Suprapubic skin (tissue), 3 donors: ENCODE results near the gene TMEFF2.

Source experiments
- POLR2A ChIP-seq, 2 donors: fragments of 450-650 bp; IDR thresholded peaks; one replicate each; pipeline ENCODE4 v1.6.1; 2017; ENCODE audit warnings: antibody characterized with exemption in 2 of 2, mild to moderate bottlenecking in 2 of 2, moderate library complexity in 2 of 2
- TF ChIP-seq, protein P1 (sequence below), 2 donors: fragments of 200-600 bp in 1 of 2; fragments of 450-650 bp in 1 of 2; sonication (generic) in 1 of 2; IDR thresholded peaks; one replicate each; pipeline ENCODE4 v1.5.1; 2016 to 2019; ENCODE audit warnings: antibody characterized with exemption in 2 of 2, mild to moderate bottlenecking in 1 of 2, moderate library complexity in 1 of 2

DNA sequence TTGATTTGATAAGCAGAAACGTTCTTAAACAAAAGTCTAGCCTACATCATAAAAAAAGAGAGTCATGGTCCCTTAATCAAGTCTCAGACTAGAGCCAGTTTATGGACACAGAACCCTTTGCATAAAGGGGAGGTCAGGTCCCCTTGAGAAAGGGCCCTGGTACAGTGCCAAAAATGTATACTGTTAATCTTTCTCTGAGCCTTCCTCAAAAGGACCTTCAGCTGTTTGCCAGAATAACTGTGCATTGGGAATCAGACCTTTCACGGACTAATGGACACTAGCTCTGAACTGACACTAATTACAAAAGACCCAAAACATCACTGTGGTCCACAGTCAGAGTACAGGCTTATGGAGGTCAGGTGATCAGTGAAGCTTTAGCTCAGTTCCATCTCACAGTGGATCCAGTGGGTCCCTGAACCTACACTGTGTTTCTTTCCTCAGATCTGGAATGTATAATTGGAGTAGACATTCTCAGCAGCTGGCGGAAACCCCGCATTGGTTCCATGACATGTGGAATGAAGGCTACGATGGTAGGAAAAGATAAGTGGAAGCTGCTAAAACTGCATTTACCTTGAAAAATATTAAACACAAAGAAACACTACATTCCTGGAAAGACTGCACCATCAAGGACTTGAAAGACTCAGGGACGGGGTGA, 151.4 kb downstream of the TMEFF2 start:
- TF ChIP-seq, protein P1, sequence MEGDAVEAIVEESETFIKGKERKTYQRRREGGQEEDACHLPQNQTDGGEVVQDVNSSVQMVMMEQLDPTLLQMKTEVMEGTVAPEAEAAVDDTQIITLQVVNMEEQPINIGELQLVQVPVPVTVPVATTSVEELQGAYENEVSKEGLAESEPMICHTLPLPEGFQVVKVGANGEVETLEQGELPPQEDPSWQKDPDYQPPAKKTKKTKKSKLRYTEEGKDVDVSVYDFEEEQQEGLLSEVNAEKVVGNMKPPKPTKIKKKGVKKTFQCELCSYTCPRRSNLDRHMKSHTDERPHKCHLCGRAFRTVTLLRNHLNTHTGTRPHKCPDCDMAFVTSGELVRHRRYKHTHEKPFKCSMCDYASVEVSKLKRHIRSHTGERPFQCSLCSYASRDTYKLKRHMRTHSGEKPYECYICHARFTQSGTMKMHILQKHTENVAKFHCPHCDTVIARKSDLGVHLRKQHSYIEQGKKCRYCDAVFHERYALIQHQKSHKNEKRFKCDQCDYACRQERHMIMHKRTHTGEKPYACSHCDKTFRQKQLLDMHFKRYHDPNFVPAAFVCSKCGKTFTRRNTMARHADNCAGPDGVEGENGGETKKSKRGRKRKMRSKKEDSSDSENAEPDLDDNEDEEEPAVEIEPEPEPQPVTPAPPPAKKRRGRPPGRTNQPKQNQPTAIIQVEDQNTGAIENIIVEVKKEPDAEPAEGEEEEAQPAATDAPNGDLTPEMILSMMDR (IDR thresholded peaks at IDR 0.05) = no peak
- TF ChIP-seq POLR2A (IDR thresholded peaks at IDR 0.05) = no peak
